GM12878 (cell line): ENCODE results near the gene BMP7. TPM values are rescaled to one million over a fixed set of nuclear protein-coding genes. Genes with fewer than 3 reads are reported as not detected.
A peak's percentile ranks its signal among the peaks of the same experiment; 100 is the strongest.

Experiments used
- ATAC-seq: fragments of 200-7000 bp; cut with Tn5 transposase; 3 replicates; pipeline ENCODE4 v1.9.1; 2020; ENCODE audit warnings: mild to moderate bottlenecking, moderate library complexity
- BruUV-seq: library from RNA; stranded (reverse); fragments of 400-500 nt; replicated peaks from 2 replicates; lab custom pipeline; 2021; lab: Mats Ljungman, UMichigan
- CTCF ChIA-PET: fragments of 300-600 bp; sonication (Branson Sonifier 250); formaldehyde crosslinking; extraction: SDS; loops from one replicate; lab custom pipeline; 2021; ENCODE audit warnings: inconsistent platforms; lab: Yijun Ruan, JAX
- POLR2A ChIA-PET: fragments of 350-600 bp; formaldehyde crosslinking; extraction: SDS; loops from one replicate; lab custom pipeline; 2021; ENCODE audit warnings: inconsistent platforms; lab: Charles Lee
- RAD21 ChIA-PET: fragments of 300-600 bp; sonication (Branson Sonifier 250); formaldehyde crosslinking; loops from one replicate; lab custom pipeline; 2023; ENCODE audit warnings: antibody characterized with exemption; ENCODE audit not compliant: unreplicated experiment; lab: Charles Lee
- SMC1A ChIA-PET: fragments of 300-600 bp; sonication (Branson Sonifier 250); formaldehyde crosslinking; loops from one replicate; lab custom pipeline; 2023; ENCODE audit not compliant: unreplicated experiment, uncharacterized antibody; lab: Charles Lee
- DNase-seq: peaks from one replicate; pipeline ENCODE4 v3.0.0-alpha.2; 2011; ENCODE audit warnings: low read depth, low spot score
- FAIRE-seq: peaks from 3 replicates; lab custom pipeline; 2011; peaks lifted over from hg19 to GRCh38; lab: Jason Lieb, UNC
- H2AFZ ChIP-seq: 2 replicates; pipeline ENCODE4 v1.6.0; 2011; ENCODE audit warnings: low read depth, low read length, control low read depth; ENCODE audit not compliant: control insufficient read depth
- H3K27ac ChIP-seq: 2 replicates; pipeline ENCODE4 v1.5.1; 2011; ENCODE audit warnings: control low read depth; ENCODE audit not compliant: control insufficient read depth, insufficient read depth
- H3K27me3 ChIP-seq, 2 experiments: replicated peaks in 1 of 2; 2 replicates each; pipeline versions ENCODE4 v1.6.0 to v1.6.1; 2011; ENCODE audit warnings: low read length in 1 of 2; ENCODE audit not compliant: control insufficient read depth in 2 of 2, insufficient read depth in 2 of 2
- H3K36me3 ChIP-seq, 2 experiments: 2 replicates each; pipeline ENCODE4 v1.5.1; 2011; ENCODE audit warnings: low read length in 1 of 2; ENCODE audit not compliant: control insufficient read depth in 2 of 2, insufficient read depth in 2 of 2
- H3K4me1 ChIP-seq: 2 replicates; pipeline ENCODE4 v1.6.1; 2011; ENCODE audit warnings: mild to moderate bottlenecking, low read length, moderate library complexity, mixed read lengths; ENCODE audit not compliant: control insufficient read depth, insufficient read depth
- H3K4me2 ChIP-seq: 2 replicates; pipeline ENCODE4 v1.6.0; 2011; ENCODE audit warnings: control low read depth; ENCODE audit not compliant: control insufficient read depth, insufficient read depth
- H3K4me3 ChIP-seq: fragments of 200-600 bp; sonication (generic); 2 replicates; pipeline ENCODE4 v1.5.1; 2016
- H3K79me2 ChIP-seq: 2 replicates; pipeline ENCODE4 v1.6.0; 2011; ENCODE audit warnings: low read length; ENCODE audit not compliant: control insufficient read depth, insufficient read depth
- H3K9ac ChIP-seq: 2 replicates; pipeline ENCODE4 v1.8.0; 2011; ENCODE audit warnings: low read length, control low read depth, mixed read lengths; ENCODE audit not compliant: control insufficient read depth, insufficient read depth
- H3K9me3 ChIP-seq: replicated peaks from 3 replicates; pipeline ENCODE4 v1.5.1; 2011; ENCODE audit warnings: mild to moderate bottlenecking, low read length; ENCODE audit not compliant: control insufficient read depth, insufficient read depth
- H4K20me1 ChIP-seq: 2 replicates; pipeline ENCODE4 v1.6.0; 2011; ENCODE audit not compliant: control insufficient read depth, insufficient read depth
- NFXL1 ChIP-seq: fragments of 450-650 bp; IDR thresholded peaks from 2 replicates; pipeline ENCODE4 v1.6.1; 2017; ENCODE audit warnings: antibody characterized with exemption, mild to moderate bottlenecking, borderline replicate concordance
- ZNF592 ChIP-seq: fragments of 450-650 bp; IDR thresholded peaks from 2 replicates; pipeline ENCODE4 v1.6.1; 2017; ENCODE audit warnings: mild to moderate bottlenecking, moderate library complexity
- WGBS: methylation state at CpG from one replicate; pipeline ENCODE4 v1.1.6; 2016; ENCODE audit warnings: low lambda C conversion rate; ENCODE audit not compliant: insufficient replicate concordance, insufficient coverage; ENCODE audit errors: missing lambda C conversion rate; 5-methylcytosine and 5-hydroxymethylcytosine counted together
- in situ Hi-C: fragments of 300-500 bp; cut with MboI; formaldehyde crosslinking; loops from 9 replicates; pipeline ENCODE4 v1.14.3; 2018; ENCODE audit warnings: mixed read lengths
- intact Hi-C: fragments of 100-400 bp; cut with micrococcal nuclease; formaldehyde crosslinking; loops from one replicate; pipeline ENCODE4 v1.14.2; 2022; ENCODE audit not compliant: unreplicated experiment
- polyA plus RNA-seq, 11 experiments: library from polyadenylated mRNA; depleted of rRNA in 4 of 11; unstranded in 6 of 11; stranded (reverse) in 5 of 11; fragments of >200 nt; fragmentation: Nextera tagmentation in 4 of 11; fragmentation: Illumina TruSeq in 1 of 11; extraction: Ambion mirVana in 4 of 11; extraction: Trizol in 1 of 11; gene quantifications; 1 replicate in 1 of 11; 2 replicates in 10 of 11; pipeline versions ENCODE4 v1.2.1 to v1.2.3, GENCODE V29; 2011 to 2016; ENCODE audit warnings: inconsistent platforms in 2 of 11, missing spikeins in 2 of 11, low read depth in 1 of 11
- total RNA-seq, 4 experiments: library from RNA; depleted of rRNA in 3 of 4; stranded (reverse); fragments of >200 nt in 3 of 4; fragmentation: Illumina TruSeq in 1 of 4; extraction: Trizol in 1 of 4; gene quantifications; 2 replicates each; pipeline versions ENCODE4 v1.2.1 to v1.2.3, GENCODE V29; 2013 to 2021

BMP7 gene
- total and polyA plus RNA-seq, 10 of the 15 experiments (the other 5 are each of a cell fraction or from before 2014, with no cell fraction given) = 0.18 to 0.51 (median 0.28) TPM; not detected in 7

- POLR2A ChIA-PET = no interaction called here
- peak; percentile 30; the same call in 1 of the 2 replicates for TF ChIP-seq NFXL1
- TF ChIP-seq ZNF592 = no peak
- Histone ChIP-seq H3K4me3 (no peak overlapping the region), H2AFZ (no peak overlapping the region), H3K4me1 (no peaks in the 10 kb centered on the region), H3K9me3 (no peaks in the 10 kb centered on the region), H3K9ac (no peak overlapping the region), H4K20me1 (no peaks in the 10 kb centered on the region), H3K27ac (no peak overlapping the region), H3K79me2 (no peaks in the 10 kb centered on the region), H3K27me3 (no peaks in the 10 kb centered on the region; a peak in 2 of 4 replicates), H3K4me2 (no peak overlapping the region), H3K36me3 (no peaks in the 10 kb centered on the region)
- BruUV-seq = no TSS peak
- SMC1A ChIA-PET = no interaction called here
- ATAC-seq (no peak), DNase-seq (no peak), FAIRE-seq (no peak)
- intact Hi-C loops (no loop called here), in situ Hi-C loops (no loop called here)
- WGBS = 47% methylated on average over 4 of the region's 4 CpGs
- RAD21 ChIA-PET = no interaction called here
- CTCF ChIA-PET = no interaction called here
Measured at GRCh38 chr20:57134804-57135203, 131.6 kb downstream of the BMP7 start.
